ENCODE results near the gene OSBPL1A. TPM values are rescaled to one million over a fixed set of nuclear protein-coding genes. Genes with fewer than 3 reads are reported as not detected.

The OSBPL1A gene
- total RNA-seq, 4 donors from 2014 or later = 31.0 to 42.2 (median 32.4) TPM

DNA sequence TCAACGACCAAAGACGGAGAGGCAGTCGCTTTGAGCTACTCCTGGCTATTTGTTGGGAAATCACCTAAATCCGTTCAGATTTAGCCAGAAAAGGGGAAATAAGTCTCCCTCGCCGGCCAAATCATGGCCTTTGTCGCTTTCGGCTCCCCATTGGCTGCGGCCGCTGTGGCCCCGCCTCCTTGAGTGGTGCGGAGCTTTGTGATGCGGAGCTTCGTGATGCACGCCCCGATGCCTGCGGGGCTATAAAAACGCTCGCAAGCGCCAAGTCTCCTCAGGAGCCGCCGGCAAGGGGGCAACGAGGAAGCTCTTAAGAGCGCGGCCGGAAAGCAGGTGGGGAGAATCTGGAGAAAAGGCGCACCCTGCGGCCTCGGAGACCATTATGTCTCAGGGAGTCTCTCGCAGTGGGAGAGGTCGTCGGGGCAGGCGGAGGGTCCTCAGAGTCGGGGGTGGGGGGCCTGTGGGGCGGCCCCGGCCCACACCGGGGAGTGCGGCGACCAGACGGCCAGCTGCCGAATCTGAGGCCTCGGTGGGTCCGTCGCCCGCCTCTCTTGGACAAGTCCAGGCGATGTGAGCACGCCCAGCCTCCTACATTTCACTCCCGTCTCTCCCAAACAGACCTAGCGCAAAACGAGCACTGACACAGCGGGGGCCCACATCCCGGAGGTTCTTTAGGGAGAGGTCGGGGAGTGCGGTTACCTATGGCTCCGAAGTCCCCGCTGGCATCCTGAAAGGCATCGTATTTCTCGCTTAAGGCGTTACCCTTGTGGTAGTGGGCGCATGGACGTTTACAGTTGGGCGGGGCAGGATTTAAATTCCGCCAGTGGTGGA lies 258.6 kb downstream of the OSBPL1A start, which contains the start of gene CABYR:
TSS of gene CABYR (plus strand) at position 274 of the 828 bp plus-strand sequence. CDS start 4,053 bp downstream, outside the sequence.
- Histone ChIP-seq H3K4me1 (peaks cover 22% of the 10 kb centered on the region), H3K9me3 (no peaks in the 10 kb centered on the region), H3K27me3 (no peaks in the 10 kb centered on the region), H3K36me3 (no peaks in the 10 kb centered on the region), H3K4me3 (peak within 1 kb of the TSS; percentile 68), H3K27ac (no peak within 1 kb of the TSS)
- WGBS = 3% methylated on average over 45 of the region's 63 CpGs
- TF ChIP-seq, protein P1, sequence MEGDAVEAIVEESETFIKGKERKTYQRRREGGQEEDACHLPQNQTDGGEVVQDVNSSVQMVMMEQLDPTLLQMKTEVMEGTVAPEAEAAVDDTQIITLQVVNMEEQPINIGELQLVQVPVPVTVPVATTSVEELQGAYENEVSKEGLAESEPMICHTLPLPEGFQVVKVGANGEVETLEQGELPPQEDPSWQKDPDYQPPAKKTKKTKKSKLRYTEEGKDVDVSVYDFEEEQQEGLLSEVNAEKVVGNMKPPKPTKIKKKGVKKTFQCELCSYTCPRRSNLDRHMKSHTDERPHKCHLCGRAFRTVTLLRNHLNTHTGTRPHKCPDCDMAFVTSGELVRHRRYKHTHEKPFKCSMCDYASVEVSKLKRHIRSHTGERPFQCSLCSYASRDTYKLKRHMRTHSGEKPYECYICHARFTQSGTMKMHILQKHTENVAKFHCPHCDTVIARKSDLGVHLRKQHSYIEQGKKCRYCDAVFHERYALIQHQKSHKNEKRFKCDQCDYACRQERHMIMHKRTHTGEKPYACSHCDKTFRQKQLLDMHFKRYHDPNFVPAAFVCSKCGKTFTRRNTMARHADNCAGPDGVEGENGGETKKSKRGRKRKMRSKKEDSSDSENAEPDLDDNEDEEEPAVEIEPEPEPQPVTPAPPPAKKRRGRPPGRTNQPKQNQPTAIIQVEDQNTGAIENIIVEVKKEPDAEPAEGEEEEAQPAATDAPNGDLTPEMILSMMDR (IDR thresholded peaks at IDR 0.05) = no peak
- TF ChIP-seq POLR2AphosphoS5 (IDR thresholded peaks at IDR 0.05) = no peak
- TF ChIP-seq POLR2A (IDR thresholded peaks at IDR 0.05) = no peak
- TF ChIP-seq EP300 (IDR thresholded peaks at IDR 0.05) = no peak
- DNase-seq (ENCODE audit: low spot score in 2 of 2) = peak in 1 of 2 donors; percentile 84

- DNase-seq (ENCODE audit: low spot score in 2 of 2) = no peak
- H3K4me1 ChIP-seq = peaks cover 22% of the 10 kb centered on the region
- peak overlapping the region; percentile 68 for H3K4me3 ChIP-seq
- no peaks in the 10 kb centered on the region for H3K9me3 ChIP-seq
- TF ChIP-seq POLR2AphosphoS5 (IDR thresholded peaks at IDR 0.05) (no peak), POLR2A (IDR thresholded peaks at IDR 0.05) (no peak), EP300 (IDR thresholded peaks at IDR 0.05) (no peak)
- TF ChIP-seq, protein P1 (IDR thresholded peaks at IDR 0.05) = no peak
- WGBS = 25% methylated on average over 7 of the region's 7 CpGs
- H3K27ac ChIP-seq = no peak overlapping the region
- no peaks in the 10 kb centered on the region for H3K36me3 ChIP-seq
- no peaks in the 10 kb centered on the region for H3K27me3 ChIP-seq
Observed at GRCh38 chr18:24138409-24138788, 259.2 kb downstream of the OSBPL1A start.

DNA sequence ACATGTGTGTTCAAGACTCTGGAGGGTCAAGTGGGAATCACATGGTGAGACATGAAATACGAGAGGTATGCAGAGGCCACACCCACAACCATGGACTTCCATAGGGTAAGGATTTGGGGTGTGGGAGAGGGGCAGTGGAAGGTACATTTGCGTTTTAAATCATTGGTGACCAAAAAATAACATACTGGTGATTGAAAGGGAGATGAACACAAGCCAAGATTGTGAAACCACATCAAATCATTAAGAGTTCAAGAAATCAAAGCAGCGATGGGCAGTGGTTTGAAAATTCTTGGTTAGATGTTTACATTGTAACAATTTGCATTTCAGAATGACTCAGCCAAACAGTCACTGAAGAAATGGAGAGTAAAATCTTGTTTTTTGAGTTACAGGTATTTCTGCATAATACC lies 260.7 kb downstream of the OSBPL1A start:
- Histone ChIP-seq H3K4me3 (no peak overlapping the region), H3K27ac (no peak overlapping the region), H3K4me1 (peaks cover 22% of the 10 kb centered on the region), H3K27me3 (no peaks in the 10 kb centered on the region), H3K9me3 (no peaks in the 10 kb centered on the region), H3K36me3 (peaks cover 10% of the 10 kb centered on the region)
- 70% methylated on average over 3 of the region's 3 CpGs for WGBS
- TF ChIP-seq, protein P1 (IDR thresholded peaks at IDR 0.05) = no peak
- TF ChIP-seq EP300 (IDR thresholded peaks at IDR 0.05) (no peak), POLR2A (IDR thresholded peaks at IDR 0.05) (no peak), POLR2AphosphoS5 (IDR thresholded peaks at IDR 0.05) (no peak)
- DNase-seq (ENCODE audit: low spot score in 2 of 2) = no peak

GRCh38 chr18:24130494-24130893 lies 267.1 kb downstream of the OSBPL1A start:
- H3K9me3 ChIP-seq = no peaks in the 10 kb centered on the region
- no peak overlapping the region for H3K4me3 ChIP-seq
- H3K4me1 ChIP-seq = peaks cover 10% of the 10 kb centered on the region
- H3K36me3 ChIP-seq = peaks cover 42% of the 10 kb centered on the region
- 84% methylated on average over 2 of the region's 2 CpGs for WGBS
- no peak overlapping the region for H3K27ac ChIP-seq
- no peaks in the 10 kb centered on the region for H3K27me3 ChIP-seq
- TF ChIP-seq EP300 (IDR thresholded peaks at IDR 0.05) (no peak), POLR2AphosphoS5 (IDR thresholded peaks at IDR 0.05) (no peak), POLR2A (IDR thresholded peaks at IDR 0.05) (no peak)
- TF ChIP-seq, protein P1 (IDR thresholded peaks at IDR 0.05) = no peak
- no peak for DNase-seq (ENCODE audit: low spot score in 2 of 2)

- TF ChIP-seq EP300 (IDR thresholded peaks at IDR 0.05) = no peak
- TF ChIP-seq POLR2A (IDR thresholded peaks at IDR 0.05) = no peak
- TF ChIP-seq, protein P1 (IDR thresholded peaks at IDR 0.05) = no peak
- no peak for TF ChIP-seq POLR2AphosphoS5 (IDR thresholded peaks at IDR 0.05)
- no peaks in the 10 kb centered on the region for H3K9me3 ChIP-seq
- H3K4me1 ChIP-seq = peaks cover 10% of the 10 kb centered on the region
- no peaks in the 10 kb centered on the region for H3K27me3 ChIP-seq
- H3K36me3 ChIP-seq = peaks cover 58% of the 10 kb centered on the region
- whole genome bisulfite sequencing = 82% methylated on average over 4 of the region's 4 CpGs
- H3K4me3 ChIP-seq = no peak overlapping the region
- no peak for DNase-seq (ENCODE audit: low spot score in 2 of 2)
- H3K27ac ChIP-seq = no peak overlapping the region
Observed at GRCh38 chr18:24128700-24129099, 268.9 kb downstream of the OSBPL1A start.

All from suprapubic skin (tissue), 4 donors.